HG03139 (cell line): ENCODE results near the gene CLCA1.

Source experiments
- ATAC-seq: cut with Tn5 transposase; IDR thresholded peaks from one replicate; pipeline ENCODE4 v1.9.1; 2021; ENCODE audit not compliant: unreplicated experiment

CLCA1 gene

DNA sequence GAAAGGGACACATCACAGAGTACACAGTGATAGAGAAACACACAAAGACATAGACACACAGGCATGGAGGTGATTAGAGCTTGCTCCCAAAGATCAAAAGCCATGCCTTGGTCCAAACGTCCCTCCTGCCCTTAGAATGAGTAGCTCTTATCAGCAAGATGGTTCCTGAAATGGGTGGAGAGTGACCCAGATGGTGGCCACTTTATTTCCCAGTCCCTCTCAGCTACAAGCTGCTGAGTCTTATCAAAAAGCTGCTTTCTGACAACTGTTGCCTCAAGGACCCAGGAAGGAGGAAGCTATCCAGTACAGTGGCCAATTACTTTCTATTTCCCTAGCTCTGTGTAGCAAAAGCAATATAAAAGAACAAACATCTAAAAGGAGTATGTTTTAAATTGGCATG lies 7.7 kb upstream of the CLCA1 start:
- no peak for ATAC-seq

DNA sequence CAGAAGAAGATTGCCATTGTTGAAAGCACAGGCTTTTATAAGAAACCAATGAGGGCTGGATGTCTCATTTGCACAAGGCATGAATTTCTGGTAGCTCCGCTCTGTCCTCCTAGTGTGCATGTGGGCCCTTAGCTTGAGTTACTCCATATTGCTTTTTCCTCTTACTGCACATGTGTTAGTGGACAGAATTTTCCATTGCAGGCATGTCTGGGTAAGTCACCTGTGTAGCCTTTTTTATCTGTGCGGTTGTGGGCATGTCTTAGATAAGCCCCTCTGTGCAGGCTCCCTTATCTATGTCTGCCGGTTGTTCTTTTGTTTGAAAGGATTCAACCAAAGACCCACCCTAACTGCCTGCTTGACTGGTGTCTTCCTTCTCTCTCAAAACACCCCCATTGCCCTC lies 7.2 kb upstream of the CLCA1 start:
- no peak for ATAC-seq

- ATAC-seq, result no peak
These were observed 3.9 kb upstream of the CLCA1 start for GRCh38 chr1:86464819-86465218.

DNA sequence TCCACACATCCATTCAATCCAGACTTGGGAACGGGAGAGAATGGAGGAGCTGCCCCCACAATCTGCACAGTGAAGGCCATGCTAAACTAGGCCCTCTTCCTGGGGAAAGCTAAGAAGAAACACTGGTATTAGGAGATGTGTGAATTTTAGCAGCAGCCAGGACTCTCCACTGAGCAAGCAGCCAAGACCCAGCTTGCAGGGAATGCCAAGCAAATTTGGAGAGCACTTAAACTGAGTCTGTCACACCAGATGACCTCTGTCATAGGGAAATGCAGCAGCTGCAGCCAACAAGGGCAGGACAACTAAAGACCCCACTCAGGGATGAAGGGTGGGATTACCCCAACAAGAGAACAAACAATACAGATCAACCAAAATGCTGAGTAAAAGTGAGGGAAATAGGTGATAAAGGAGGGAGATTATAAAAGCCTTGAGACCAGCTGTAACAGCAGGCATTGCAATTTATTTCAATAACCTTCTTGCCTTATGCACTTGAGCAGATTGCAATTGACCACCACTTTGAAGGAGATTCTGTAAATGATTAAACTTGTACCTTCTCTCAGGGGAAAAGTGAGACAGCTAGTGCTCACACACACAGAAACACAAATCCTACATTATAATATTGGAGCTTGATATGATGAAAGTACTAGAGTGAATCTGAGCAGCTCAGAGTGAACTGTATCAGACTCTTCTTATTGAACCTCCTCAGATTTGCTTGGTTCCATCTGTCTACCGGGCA lies 2.5 kb upstream of the CLCA1 start:
- ATAC-seq, result no peak

DNA sequence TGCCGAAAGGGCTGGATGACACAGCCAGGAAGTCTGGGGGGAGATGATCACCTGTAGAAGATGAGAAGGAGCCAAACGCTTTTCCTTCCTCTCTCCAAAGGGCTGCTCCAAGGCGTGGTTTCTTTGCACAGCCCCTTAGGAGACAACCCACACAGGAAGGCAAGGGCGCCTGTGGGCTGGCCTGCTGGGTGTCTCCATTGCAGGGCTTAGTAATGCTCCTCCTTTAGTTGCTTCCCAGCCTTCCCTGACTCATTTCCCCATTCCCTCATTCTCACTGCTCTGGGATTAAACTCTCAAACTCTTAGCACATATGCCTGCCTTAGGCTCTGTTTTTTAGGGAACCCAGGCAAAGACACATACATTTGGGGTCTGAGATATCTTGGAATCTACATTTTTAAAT lies 1.7 kb upstream of the CLCA1 start:
- no peak for ATAC-seq

DNA sequence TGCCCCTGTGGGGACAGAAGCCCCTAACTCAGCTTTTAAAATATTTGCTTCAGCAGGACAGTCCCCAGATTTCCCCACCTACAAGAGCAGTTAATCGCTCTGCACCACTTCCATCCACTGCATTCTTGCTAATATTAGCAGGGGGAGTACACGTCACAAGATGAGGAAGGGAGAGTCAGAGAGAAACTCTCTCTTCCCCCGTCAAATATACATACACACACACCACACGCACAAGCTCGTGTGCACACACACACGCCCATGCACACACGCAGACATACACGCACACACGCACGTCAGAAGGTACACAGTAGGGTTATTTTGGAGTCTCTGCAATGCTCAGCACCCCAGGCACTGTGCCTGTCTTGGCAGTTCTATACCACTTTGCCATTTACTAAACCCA lies 2.1 kb downstream of the CLCA1 start:
- no peak for ATAC-seq

DNA sequence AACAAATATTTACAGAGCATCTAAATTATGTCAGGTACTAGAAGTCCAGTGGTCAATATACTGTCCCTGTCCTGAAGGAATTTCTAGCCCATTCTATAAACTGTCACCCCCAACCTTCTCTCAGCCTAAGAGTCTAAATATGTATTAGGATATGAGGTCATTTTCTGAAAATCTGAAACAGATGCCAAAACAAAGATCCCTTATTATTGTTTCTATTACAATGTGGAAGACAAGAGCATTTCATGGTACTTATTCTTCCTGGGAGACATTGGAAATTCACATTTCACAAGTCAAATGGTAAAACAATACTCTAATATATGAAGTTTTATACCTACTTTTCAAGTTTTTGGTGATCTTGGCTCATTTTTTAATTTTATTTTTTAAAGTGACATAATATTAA lies 2.6 kb downstream of the CLCA1 start:
- no peak for ATAC-seq

- ATAC-seq, result no peak
These were observed 3.4 kb downstream of the CLCA1 start for GRCh38 chr1:86472152-86472551.

GRCh38 chr1:86472767-86473166 lies 4.0 kb downstream of the CLCA1 start:
- ATAC-seq, result peak; percentile 46

- ATAC-seq, result no peak
These were observed 8.5 kb downstream of the CLCA1 start for GRCh38 chr1:86477256-86477655.

GRCh38 chr1:86477682-86478081 lies 9.0 kb downstream of the CLCA1 start:
- ATAC-seq, result no peak

DNA sequence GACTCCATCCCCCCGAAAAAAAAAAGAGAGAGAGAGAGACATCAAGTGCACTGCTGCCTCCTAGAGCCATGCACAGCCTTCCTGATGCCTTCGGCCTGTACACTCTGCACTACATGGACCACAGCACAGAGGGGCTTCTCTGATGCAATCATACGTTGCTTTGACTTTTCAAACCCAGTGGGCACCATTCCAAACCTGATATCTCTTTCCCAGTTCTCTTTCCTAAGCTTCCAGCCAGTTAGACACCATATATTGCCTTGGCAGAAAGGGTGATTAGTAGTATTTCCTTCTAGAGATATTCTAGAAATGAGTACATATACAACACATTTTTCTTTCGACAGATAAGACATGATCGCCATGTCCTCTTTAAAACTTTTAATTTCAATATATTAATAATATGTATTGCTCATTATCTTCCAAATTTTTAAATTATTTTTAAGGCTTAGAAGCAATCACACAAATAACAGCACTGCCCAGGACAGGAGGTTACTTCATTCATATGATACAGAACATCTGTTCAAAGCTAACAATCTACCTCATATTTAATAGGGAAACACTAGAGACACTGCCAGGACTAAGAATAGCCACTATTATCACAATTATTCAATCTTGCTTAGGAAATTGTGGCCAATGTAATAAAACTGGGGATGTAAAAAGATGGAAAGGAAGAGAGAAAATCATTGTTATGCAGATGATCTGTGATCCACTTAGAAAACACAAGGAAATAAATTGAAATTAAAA lies 9.9 kb downstream of the CLCA1 start:
- no peak for ATAC-seq

GRCh38 chr1:86481966-86482365 lies 13.2 kb downstream of the CLCA1 start:
- no peak for ATAC-seq

GRCh38 chr1:86487131-86487810 lies 18.5 kb downstream of the CLCA1 start:
- no peak for ATAC-seq

GRCh38 chr1:86487811-86488141 lies 19.0 kb downstream of the CLCA1 start:
- no peak for ATAC-seq

GRCh38 chr1:86489242-86489878 lies 20.6 kb downstream of the CLCA1 start:
- no peak for ATAC-seq

DNA sequence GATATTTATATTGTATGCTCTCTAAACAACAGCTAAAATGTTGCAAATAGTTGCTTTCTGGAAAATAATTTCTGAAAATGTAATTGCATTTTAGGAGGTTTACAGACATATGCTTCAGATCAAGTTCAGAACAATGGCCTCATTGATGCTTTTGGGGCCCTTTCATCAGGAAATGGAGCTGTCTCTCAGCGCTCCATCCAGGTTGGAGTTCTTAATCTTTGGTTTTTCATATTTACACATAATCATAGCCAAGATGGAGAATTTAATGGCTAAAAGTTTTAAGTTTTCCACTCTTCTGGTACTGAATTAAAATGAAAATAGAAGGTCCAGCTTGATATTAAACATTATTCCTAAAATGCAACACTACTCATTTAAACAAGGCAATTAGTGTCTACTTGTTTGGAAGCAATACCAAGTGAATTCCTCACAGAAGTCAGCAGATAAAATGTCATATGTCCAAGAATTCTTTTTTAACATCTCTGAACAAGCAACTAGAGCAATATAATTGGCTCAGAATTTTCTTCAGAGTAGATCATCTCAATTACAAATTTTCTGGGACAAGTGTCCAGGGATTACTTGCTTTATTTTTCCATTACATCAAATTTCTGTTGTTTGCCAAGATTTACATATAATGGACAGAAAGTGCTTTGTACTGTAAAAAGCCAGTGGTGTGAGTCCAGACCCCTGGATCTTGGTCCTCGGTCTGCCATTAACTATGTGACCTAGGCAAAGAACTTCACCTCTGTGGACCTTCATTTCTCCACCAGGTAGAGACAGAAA lies 22.6 kb downstream of the CLCA1 start:
- ATAC-seq, result no peak

DNA sequence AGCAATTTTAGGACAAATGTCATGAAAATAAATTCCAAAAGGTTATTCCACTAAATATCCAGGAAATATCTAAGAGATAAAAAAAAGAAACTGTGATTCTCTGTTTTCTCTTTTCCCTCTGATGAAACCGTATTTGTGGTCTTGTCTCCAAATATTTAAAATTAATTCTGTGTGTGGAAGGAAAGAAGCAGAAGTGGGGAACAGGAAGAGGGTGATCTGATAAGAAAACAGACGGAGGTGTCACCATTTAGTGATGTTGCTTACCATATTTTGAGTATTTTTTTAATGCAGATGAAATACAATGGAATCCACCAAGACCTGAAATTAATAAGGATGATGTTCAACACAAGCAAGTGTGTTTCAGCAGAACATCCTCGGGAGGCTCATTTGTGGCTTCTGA lies 29.6 kb downstream of the CLCA1 start:
- ATAC-seq, result no peak

- peak; percentile 43 for ATAC-seq
These were observed 31.4 kb downstream of the CLCA1 start for GRCh38 chr1:86499987-86500593.

DNA sequence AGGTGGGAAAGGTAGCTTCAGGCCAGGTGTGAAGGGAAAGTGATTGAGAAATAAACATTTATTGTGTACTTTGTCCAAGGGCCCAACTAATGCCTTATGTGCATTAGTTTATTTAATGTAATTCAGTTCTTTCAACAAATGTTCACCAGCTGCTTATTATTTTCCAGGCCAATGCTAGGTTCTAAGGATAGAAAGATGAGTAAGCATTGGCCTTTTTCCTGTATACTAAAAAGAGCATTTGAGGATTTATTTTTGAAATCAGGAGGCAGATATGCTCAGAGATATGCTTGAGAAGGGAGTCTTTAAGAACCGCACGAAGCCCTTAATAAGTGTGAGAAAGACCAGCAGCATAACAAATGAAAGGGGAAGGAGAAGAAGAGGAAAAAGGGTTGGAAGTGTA lies 32.0 kb downstream of the CLCA1 start:
- no peak for ATAC-seq
